GM13977 (cell line): ENCODE measurements around the gene KAT2A.
A peak's percentile ranks its signal among the peaks of the same experiment; 100 is the strongest.

Source experiments
- DNase-seq: peaks from one replicate; pipeline ENCODE4 v3.0.0; 2012; ENCODE audit warnings: low spot score
- CTCF ChIP-seq: IDR thresholded peaks from 2 replicates; pipeline ENCODE4 v1.5.1; 2012; ENCODE audit warnings: mild to moderate bottlenecking, control low read depth; ENCODE audit not compliant: insufficient read depth; ENCODE audit errors: extremely low read depth, missing control alignments
- in situ Hi-C: fragments of 300-500 bp; cut with MboI; formaldehyde crosslinking; loops from one replicate; pipeline ENCODE4 v1.12.0; 2022; ENCODE audit warnings: low sequenced_read_pairs, low pct_unique_long_range_greater_than_20kb, mixed read lengths, inconsistent platforms; ENCODE audit not compliant: unreplicated experiment

KAT2A gene

GRCh38 chr17:42103221-42103954 lies 17.8 kb downstream of the KAT2A start:
- DNase-seq: no peak
- in situ Hi-C loops: loop anchor here (10.0 to 25.0 kb wide), 2 partner anchors 139 to 366 kb away; partner anchors contain the start of genes CNP and HAP1
- no peak for TF ChIP-seq CTCF

- TF ChIP-seq CTCF: peak; percentile 90
- in situ Hi-C loops: loop anchor here (10.0 to 25.0 kb wide), 2 partner anchors 137 to 364 kb away; partner anchors contain the start of genes CNP and HAP1
- peak; percentile 87 for DNase-seq
Observed at GRCh38 chr17:42101513-42102292, 19.5 kb downstream of the KAT2A start.

- in situ Hi-C loops: no loop called here
- no peak for TF ChIP-seq CTCF
- DNase-seq: no peak
Observed at GRCh38 chr17:42098730-42099399, 22.3 kb downstream of the KAT2A start.

- peak; percentile 71 for DNase-seq
- in situ Hi-C loops: no loop called here
- TF ChIP-seq CTCF: no peak
Observed at GRCh38 chr17:42097691-42098631, 23.2 kb downstream of the KAT2A start, which contains the start of gene ZNF385C. TSS of gene ZNF385C (minus strand) at chr17:42098473. CDS start at chr17:42063056, 35,417 bp downstream.

GRCh38 chr17:42096360-42097111 lies 24.6 kb downstream of the KAT2A start:
- DNase-seq: no peak
- in situ Hi-C loops: no loop called here

More at GRCh38 chr17:42096360-42097111, 24.6 kb downstream of the KAT2A start:
- TF ChIP-seq CTCF: no peak
